HEK293T (cell line): ENCODE data around the gene FILIP1L.

Source experiments
- BHLHE40 ChIP-seq: fragments of 450-650 bp; IDR thresholded peaks from 2 replicates; pipeline ENCODE4 v1.6.1; 2016; ENCODE audit warnings: mild to moderate bottlenecking, moderate library complexity, borderline replicate concordance
- ELF4 ChIP-seq: fragments of 450-650 bp; IDR thresholded peaks from 2 replicates; pipeline ENCODE4 v1.6.1; 2017; ENCODE audit warnings: antibody characterized with exemption
- FOXM1 ChIP-seq: fragments of 450-650 bp; IDR thresholded peaks from 2 replicates; pipeline ENCODE4 v1.6.1; 2017; ENCODE audit warnings: mild to moderate bottlenecking, borderline replicate concordance
- HDGF ChIP-seq: fragments of 450-650 bp; IDR thresholded peaks from 2 replicates; pipeline ENCODE4 v1.6.1; 2017; ENCODE audit warnings: antibody characterized with exemption, borderline replicate concordance
- L3MBTL2 ChIP-seq: fragments of 450-650 bp; conservative IDR thresholded peaks from 2 replicates; pipeline ENCODE4 v1.6.1; 2016; ENCODE audit warnings: mild to moderate bottlenecking
- LEF1 ChIP-seq: fragments of 450-650 bp; IDR thresholded peaks from 2 replicates; pipeline ENCODE4 v1.6.1; 2017; ENCODE audit warnings: mild to moderate bottlenecking, borderline replicate concordance
- SP1 ChIP-seq: fragments of 450-650 bp; IDR thresholded peaks from 2 replicates; pipeline ENCODE4 v1.6.1; 2017
- SUZ12 ChIP-seq: fragments of 450-650 bp; IDR thresholded peaks from 2 replicates; pipeline ENCODE4 v1.6.1; 2016; ENCODE audit warnings: mild to moderate bottlenecking
- ZNF384 ChIP-seq: fragments of 450-650 bp; IDR thresholded peaks from 2 replicates; pipeline ENCODE4 v1.6.1; 2016

GRCh38 chr3:99882436-99883137 is 231.7 kb downstream of the FILIP1L start:
- TF ChIP-seq LEF1, result no peak
- no peak for TF ChIP-seq HDGF
- no peak for TF ChIP-seq SUZ12
- TF ChIP-seq BHLHE40, result no peak
- no peak for TF ChIP-seq FOXM1
- TF ChIP-seq SP1, result no peak
- TF ChIP-seq ZNF384, result no peak
- no peak for TF ChIP-seq ELF4
- TF ChIP-seq L3MBTL2, result no peak
